ENCODE measurements around the gene EWSR1. TPM values are rescaled to one million over a fixed set of nuclear protein-coding genes. Genes with fewer than 3 reads are reported as not detected.
A peak's percentile ranks its signal among the peaks of the same experiment; 100 is the strongest.

EWSR1 gene
- total RNA-seq, 1 donor from 2014 or later = 156 TPM

DNA sequence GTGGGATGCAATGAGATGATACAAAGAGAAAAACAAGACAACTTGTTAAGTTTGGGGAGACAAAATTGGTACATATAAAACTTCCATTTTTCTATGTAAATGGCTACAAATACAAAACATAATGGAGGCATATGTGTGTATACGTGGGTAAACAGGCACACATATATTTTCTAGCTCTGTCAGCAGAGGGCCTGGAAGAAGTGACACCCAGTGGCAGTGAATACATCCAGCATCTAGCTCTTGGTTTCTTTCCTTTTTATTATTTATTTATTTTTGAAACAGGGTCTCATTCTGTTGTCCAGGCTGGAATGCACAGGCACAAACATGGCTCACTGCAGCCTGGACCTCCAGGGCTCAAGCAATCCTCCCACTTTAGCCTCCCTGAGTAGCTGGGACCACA is 52.5 kb downstream of the EWSR1 start:
- DNase-seq = peak; percentile 24

DNA sequence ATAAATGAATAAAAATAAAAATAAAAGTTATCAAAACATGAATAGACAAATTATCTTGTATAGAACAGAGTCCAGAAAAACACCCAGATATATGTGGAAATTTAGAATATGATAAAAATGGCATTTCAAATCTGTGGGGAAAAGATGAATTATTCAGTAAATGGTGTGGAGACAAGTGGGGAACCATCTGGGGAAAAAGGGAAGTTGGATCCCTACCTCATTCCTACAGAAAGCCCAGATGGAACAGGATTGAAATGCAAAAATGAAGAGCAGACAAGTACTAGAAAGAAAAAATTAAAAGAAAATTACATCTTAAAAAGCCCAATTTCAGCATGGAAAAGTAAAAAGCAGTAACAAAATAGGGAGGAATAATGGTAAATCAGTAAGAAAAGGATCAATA is 55.6 kb downstream of the EWSR1 start:
- DNase-seq = no peak

- DNase-seq = no peak
These were observed 57.3 kb downstream of the EWSR1 start for GRCh38 chr22:29325356-29325755.

DNA sequence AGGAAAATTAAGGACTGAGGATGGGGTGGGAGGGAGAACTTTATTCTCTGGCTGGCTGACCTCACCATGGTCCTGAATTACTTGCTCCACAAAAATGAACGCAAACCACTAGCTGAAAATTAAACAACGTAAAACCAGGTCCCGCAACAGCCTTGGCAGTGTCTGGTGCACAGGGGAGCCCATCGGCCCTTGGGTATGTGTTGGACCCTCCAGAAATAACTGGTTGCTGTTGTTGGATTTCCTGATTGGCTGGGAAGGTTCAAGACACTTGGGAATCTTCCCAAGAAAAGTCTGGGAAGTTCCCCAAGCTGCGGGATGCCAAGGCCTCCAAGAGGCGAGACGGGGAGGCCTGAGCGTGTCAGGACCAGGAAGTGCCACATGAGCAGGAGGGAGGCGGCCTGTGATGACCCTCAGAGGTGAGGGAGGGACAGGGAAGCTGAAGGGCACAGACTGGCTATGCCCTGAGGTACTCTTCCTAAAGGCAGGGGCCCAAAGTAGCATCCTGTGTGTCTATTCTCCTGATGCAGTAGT is 57.8 kb downstream of the EWSR1 start:
- no peak for DNase-seq

DNA sequence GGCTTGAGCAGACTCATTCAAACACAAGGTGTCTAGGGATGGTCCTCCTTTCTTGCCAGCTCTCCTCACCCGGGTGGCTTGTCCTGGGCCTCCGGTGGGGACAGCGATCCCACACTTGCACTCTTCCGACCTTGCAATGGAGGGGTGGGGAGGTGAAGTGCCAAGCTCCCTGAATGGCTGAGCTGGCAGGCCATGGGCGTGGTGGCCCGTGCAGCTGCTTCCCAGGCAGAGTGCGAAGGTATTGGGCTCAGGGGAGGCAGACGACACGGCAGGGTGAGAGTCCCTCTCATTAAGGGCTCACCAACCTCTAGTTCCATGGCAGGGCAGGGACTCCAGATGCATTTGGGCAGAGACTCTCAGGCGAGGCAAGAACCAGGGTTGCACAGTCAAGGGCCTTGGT is 58.4 kb downstream of the EWSR1 start:
- DNase-seq = no peak

DNA sequence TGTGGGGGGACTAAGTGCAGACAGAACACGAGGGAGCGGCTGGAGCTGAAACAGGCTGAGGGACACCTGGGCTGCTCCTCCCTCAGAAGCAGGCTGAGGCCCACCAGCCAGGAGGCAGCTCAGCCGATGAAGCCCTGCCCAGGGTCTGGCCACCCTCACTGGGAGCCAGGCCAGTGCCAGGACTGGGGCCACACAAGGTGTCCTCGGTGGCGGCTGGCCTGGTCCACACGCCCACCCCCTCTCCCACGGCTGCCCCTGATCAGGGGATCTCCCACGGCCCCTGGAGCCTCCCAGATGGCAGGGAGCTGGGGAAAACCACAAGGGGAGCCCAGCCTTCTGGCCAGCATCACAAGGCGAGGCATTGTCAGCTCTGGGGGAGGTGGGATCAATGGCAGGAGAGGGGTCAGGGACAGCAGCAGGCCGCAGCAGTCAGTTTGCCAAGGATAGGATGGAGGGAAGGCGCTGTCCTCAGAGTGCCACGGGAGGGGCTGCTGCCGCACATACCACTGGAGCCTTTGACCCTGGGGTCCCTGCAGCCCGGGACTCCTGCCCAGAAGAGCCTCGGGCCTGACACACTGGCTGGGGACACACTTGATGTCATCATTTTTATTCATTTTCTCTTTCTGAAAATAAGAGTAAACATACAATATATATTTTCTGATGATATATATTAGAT is 59.2 kb downstream of the EWSR1 start:
- no peak for DNase-seq

DNA sequence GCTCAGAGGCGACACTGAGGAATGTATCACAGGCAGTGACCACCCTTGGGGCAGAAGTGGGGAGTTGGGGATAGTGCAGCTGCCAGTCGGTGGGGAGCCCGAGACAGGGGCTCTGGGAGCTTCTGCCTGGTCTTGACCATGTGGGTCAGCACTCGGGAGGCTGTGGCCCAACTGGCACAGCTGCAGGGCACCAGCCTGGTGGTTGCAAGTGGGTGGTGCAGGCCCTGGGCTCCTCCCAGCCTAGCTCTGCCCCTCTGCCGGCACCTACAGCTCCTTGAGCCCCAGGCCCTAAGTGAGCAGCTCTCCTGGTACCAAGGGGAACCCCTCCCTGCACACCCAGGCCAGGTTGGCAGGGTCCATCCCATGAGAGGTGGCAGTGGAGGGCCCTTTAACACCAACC is 60.0 kb downstream of the EWSR1 start:
- DNase-seq = no peak

- DNase-seq = peak; percentile 24
These were observed 60.8 kb downstream of the EWSR1 start for GRCh38 chr22:29328566-29329500.

GRCh38 chr22:29329581-29329980 is 61.5 kb downstream of the EWSR1 start:
- no peak for DNase-seq

DNA sequence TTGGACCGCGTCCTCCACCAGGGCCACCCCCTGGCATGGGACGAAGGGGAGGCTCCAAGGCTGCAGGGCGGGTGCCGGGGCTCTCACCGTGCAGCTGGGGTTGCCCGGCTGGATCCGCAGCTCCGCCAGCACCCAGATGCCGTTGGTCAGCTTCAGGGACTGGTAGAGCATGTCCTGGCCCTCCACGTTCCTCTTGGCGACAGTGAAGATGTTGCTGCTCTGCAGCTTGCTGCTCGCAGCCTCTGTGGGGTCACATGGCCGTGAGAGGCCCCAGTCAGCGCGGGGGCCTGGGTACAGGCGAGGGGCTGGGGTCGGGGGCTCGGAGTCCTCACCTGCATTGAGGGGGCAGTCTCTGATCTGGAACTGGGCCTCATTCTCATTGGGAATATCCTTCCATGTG is 62.2 kb downstream of the EWSR1 start:
- no peak for DNase-seq

DNA sequence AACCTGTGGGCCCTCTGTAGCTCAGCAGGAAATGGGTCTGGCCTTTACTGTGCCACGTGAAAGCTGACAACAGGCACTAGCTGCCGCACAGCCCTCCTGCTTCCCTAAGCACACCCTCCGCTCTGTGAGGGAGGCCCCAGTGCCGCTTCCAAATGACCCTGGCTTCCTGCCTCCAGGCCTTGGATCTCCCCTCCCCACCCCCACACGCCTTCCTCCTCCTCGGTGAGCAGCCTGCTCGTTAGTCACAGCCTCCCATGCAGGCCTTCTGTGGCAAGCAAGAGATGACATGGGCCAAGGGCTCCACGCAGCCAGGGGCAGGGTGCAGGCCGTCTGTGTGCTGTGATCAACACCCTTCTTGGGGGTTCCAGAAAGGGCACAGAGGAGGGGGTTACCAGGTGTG is 62.7 kb downstream of the EWSR1 start:
- peak; percentile 76 for DNase-seq

DNA sequence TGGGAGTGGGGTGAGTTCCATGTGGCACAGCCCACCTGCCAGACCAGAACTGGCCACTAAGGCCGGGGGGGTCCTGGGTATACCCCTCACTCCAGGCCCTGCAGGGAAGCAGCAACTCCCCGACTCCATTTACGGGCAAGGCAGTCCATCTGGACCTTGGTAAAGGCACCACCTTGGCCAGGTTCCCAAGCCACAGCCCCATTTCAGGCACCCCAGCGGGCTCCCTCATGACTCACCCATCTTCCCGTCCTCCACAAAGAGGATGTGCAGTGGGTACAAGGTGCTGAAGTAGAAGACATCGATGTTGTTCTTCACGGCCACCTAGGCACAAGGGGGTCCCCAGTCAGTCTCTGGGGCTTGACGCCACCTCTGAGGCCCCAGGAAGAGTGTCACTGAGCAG is 63.1 kb downstream of the EWSR1 start:
- peak; percentile 24 for DNase-seq

DNA sequence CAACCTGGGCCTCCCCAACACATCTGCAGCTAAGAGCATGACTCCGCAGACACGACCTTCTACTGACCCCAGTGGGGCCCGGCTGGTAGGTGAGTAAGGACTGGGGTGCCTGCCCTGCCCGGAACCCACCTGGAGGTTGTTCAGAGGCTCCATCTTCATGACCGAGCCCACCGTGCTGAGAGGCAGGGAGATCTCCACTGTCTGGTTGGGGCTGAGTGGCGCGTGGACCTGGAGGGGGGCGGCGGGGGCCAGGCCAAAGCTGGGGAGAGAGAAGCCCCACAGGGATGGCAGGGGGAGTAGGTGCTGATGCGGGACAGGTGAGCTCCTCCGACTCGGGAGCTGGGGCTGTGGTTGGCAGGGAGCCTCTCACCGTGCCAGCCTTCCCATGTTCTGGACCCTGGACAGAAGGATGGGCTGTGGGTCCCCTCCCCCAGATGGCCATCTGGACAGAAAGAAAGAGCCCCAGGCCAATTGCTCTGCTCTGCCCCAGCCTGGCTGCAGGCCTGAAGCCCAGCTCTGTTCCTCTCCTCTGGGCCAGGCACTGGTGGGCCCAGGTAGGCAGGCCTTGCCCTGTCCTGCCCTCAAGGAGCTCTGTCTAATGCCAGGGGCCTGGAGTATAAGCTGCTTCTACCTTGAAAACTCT is 63.7 kb downstream of the EWSR1 start:
- no peak for DNase-seq

GRCh38 chr22:29332886-29333496 is 64.9 kb downstream of the EWSR1 start:
- no peak for DNase-seq

GRCh38 chr22:29334148-29334547 is 66.1 kb downstream of the EWSR1 start:
- no peak for DNase-seq

DNA sequence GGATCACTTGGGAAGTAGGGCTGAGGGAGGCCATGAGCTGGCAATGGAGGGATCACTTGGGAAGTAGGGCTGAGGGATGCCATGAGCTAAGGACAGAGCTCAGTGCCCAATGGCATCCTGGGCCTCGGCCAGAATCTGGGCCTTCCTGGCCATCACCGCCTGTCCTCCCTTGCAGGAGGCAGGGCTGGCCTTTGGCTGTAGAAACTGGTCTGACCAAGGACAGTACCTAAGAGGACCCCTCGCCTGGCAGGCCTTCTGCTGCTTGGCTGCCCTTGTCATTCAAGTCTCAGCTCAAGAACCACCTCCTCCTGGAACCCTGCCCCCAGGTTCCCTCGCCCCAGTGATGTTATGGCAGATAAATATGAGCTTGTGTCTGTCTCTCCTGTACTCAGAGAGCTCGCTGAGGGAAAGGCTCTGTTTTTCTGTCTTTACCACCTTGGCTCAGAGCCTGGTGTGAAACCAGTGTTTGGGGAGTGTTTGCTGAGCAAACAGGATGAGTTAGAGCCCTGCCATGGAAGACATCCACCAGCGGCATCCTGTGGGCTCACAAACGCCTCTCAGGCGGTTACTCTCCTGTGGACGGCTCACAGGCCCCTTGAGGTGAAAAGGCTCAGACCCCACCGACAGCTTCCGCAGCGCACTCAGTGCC is 66.8 kb downstream of the EWSR1 start:
- DNase-seq = no peak

DNA sequence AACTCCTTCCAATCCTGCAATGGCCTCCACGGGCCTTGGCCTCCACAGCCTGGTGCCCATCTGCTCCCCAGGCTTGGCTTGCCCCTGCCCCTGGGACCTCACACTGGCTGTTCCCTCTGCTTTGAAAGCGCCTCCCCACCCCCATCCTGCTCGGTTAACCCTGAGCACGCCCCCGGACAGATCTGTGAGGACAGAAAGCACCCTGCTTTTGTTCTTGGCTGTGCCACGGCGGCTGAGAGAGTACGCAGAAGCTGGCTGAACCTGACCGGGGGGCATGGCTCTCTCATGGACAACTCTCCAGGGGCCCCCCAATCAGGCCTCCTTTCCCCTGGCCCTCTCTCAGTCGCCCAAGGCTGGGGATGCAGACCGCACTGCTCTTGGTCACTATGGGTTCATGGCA is 67.6 kb downstream of the EWSR1 start:
- DNase-seq = no peak

GRCh38 chr22:29336751-29337490 is 68.9 kb downstream of the EWSR1 start:
- DNase-seq = no peak

DNA sequence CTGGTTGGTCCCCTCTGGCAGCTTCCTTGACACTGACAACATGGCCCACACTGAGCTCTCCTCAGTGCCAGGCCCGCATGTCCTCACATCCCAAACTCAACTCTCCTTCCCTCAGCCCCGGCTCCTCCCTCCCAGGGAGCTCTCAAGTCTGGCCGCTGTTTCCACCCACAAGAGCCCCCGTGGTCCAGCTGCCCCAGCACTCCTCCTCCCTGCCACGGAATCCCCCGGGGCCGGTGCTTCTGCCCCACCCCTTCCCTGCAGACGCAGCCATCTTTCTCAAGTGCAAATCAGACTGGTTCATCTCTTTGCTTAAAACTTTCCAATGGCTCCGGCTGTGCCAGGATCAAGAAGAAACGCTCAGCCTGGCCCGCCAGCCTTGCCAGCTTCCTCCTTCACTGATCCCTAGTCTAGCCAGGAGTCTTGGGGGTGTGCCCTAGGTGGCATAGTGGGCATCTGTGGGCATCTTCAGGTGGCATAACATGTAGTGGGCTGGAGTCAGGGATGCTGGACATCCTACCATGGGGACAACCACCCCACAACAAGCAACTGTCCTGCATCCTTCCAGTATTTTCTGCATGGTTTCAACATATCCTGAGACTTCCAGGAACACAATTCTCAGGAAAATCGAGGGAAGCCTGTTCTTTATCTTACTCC is 69.7 kb downstream of the EWSR1 start:
- DNase-seq = no peak

DNA sequence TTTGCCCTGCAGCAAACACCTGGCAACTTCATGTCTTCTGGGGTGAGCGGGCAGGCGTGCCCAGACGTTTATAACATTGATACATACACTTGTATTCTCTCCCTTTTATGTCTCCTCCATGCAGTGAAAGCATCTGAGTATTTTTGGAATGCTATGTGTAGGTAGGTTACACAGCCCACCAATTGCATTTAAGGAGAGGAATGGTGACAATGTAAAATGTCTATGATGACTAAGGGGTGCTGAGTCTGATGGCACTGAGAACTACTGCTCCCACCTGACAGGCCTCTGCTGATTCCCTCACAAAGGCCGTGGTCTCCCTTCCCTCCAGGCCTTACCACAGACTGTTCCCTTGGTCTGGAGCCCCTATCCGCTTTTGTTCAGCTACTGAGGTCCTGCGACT is 70.3 kb downstream of the EWSR1 start:
- DNase-seq = no peak
